Fibroblast of gingiva (primary cell): ENCODE measurements around the gene ATXN2.

Experiments
- DNase-seq: peaks from one replicate; pipeline ENCODE4 v3.0.0-alpha.2; 2011; ENCODE audit warnings: low read depth

ATXN2 gene

DNA sequence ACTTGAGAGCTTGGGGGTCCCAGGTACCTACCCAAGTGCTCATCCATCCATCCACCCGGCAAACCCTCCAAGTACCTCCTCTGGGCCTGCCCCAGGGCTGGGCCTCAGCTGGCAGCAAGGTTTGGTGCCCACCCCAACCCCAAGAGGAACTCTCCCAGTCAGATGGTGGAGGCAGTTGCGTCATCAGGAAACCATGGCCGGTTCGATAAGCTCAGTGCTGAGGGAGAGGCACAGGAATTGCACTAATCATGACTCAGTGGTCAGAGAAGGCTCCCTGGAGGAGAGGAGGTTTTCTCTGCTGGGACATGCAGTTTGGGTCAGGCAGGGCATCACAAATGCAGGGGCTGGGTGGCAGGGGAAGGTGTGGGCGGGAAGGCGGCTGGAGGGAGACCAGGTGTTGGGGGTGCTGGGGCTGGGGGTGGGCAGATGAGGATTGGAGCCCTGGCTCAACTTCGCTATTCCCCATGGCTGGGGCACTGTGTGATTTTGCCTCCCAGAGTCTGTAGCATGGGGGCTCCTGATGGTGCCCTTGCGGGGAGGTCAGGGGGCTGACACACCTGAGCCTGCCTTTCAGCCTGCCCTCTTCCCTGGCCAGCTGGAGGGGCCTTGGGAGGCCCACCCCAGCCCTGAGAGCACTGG is 161.2 kb downstream of the ATXN2 start:
- peak; percentile 71 for DNase-seq

DNA sequence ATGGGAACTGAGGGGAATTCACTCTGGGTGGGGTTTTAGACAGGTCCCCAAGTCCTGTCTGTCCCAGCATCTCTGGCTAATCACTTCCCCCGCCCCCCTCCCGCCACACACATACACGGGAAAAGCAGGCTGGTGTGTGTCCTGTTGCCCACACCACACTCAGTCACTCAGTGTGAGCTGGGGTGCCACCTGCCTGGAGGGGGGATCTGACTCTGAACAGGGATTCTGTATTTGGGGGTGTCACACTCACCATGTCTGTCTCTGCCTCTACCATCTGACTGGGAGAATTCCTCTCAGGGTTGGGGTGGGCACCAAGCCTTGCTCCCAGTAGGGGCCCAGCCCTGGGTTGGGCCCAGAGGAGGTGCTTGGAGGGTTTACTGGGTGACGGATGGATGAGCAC is 162.3 kb downstream of the ATXN2 start:
- no peak for DNase-seq

DNA sequence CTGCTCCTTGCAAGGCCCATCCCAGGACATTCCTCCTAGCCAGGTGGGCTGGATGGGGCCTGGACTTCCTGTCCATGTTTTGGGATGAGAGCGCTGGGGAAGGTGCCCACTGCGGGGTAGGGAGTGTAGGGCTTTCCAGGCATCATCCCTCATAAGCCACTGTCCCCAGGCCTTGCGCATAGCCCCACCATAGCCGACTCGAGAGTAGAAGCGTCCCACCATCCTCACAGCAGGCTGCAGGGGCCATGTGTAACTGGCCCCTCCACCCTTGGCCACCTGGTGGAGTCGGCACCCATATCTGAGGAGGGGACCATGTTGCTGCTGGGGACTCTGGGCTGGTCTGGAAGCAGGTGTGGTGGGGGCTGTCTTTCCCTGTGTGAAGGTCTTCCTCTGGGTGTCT is 162.8 kb downstream of the ATXN2 start:
- no peak for DNase-seq

DNA sequence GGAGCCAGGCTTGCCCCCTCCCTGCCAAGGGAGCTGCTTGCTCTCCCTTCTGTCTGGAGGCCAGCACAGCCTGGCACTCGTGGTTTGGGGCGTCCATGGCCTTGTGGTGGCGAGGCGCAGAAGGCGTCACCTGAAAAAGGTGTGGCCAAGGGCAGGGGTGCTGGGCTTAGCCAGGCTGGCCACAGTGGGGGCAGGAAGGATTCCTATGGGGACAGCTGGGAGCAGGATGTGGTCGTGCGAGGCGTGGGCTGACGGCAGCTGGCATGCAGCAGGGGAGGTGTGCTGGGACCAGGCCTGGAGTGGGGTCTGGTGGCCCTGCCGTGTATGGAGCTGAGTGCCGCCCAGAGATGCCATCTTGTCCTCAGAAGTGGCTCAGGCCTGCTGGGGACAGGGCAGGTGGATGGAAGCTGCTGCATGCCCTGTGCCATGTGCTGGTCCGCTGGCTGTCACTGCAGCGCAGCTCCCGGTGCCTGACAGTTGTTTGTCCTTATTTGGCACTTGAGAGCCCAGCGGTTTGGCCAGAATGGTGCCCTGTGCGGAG is 163.4 kb downstream of the ATXN2 start:
- DNase-seq, result no peak

DNA sequence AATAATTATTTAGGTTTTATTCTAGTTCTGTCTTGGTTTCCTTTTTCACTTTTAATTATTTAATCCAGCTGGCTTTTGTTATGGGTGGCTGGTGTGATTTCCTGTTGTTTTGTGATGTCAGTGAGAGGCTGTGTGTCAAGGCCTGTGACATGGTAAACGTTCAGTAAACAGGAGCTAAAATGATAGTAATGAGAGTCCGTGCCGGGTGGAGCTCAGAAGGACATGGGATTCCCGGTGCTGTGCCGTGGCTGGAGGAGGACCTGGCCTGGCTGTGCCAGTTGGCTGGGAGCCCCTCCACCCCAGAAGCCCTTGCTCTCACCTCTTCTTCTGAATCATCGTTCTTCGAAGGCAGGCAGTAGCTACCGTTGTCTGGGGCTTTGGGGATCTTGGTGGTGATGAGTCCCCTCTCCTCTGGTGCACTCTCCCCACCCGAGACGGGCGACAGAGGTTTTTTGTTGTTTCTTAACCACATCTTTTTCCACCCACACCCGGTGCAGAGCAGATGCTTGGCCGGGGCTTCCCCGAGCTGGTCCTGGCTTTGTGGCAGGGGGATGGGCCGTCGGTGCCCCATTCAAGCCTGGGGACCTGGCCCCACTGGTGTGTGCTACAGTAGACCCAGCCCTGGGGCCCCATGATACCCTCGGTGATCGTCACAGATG is 164.3 kb downstream of the ATXN2 start:
- DNase-seq, result peak; percentile 67

DNA sequence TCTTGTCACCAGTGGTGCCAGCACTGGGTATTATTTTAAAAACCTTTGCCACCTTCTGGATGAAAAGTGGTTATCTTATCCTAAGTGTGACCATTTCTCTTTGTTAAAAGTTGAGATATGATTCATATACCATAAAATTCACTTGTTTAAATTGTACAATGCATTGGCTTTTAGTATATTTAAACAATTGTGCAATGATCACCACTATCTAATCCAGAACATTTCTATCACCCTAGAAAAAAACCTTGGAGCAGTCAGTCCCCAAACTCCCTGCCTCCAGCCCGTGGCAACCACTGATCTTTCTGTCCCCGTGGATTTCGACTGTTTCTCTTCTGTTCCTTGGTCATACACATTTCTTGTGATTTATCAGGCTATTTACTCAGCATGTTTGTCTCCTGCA is 165.1 kb downstream of the ATXN2 start:
- DNase-seq, result no peak

DNA sequence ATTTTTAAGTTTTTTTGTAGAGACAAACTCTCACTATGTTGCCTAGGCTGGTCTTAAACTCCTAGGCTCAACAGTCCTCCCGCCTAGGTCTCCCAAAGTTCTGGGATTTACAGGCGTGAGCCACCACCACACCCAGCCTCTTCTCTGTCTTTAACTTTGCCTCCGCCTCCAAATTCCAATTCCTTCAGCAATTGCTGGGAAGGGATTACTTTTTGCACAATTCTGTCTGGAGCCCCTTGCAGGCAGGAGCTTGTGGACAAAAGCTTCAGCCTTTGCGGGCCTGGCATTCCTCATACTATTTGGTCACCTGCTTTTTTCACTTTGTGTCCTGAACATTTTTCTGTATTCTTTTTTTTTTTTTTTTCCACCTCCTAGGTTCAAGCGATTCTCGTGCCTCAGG is 167.3 kb downstream of the ATXN2 start:
- DNase-seq, result no peak

DNA sequence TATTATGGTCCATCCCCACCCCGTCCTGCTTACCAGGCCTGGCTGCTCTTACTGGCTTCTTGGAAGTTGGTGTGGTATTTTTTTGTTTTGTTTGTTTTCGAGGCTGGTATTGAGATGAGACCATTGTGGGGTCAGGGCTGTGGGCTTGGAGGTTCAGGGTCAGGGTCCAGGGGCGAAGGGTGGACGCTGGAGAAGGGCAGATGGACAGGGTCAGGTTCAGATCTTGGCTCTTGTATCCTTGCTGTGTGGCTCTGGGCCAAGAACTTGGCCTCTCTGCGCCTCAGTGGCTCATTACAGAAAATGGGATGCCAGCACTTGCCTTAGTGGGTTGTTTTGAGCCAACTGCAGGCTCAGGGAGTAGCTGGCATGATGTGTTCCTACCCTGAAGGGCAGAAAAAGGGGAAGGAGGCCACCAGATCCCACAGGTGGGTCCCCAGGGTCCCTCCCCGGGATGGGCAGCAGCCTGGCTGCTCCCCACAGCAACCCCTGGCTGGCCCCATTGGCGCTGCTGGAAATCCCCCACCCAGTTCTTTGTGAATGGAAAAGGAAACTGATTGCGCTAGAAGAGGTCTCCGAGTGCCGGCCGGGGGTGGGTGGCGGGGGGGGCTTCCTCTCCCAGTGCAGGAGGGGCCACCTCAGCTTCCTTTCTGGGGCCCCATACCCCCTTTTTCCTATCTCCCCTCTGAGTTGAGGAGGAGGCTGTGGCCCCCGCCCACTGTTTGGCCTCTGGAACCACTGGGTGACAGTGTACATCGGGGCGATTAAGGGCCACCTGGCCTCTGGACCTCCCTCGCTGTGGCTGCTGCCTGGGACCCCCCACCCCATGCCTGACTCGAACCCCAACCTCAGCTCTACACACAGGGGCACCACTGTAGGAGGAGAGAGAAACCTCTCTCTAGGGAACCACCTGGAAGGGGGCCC is 168.4 kb downstream of the ATXN2 start:
- no peak for DNase-seq

DNA sequence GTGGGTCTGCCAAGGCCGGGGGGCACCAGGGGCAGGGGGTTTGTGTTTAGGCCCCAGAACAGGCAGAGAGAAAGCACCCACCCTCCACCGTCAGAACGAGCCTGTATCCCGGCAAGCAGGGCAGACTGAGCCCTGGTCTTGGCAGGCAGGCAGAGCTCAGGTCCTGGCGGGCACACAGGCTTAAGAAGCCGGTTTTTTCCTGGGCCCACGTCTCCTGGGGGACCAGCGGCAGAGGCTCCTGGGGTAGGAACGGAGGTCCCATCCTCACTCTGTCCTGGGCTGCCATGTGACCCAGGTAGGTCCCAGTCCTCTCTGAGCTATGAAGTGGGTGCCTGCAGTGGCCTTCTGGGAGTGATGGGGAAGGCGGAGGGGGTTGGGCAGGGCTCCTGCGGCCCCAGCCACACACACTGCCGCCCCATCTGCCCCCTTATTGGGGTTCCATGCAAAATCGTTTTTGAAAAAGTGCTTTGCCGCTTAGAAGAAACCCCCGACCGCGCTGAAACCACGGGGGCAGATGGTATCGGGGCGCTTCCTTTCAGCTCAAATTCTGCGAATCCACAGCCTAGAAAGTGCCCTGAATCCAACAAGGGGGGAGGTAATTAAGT is 169.2 kb downstream of the ATXN2 start:
- no peak for DNase-seq

DNA sequence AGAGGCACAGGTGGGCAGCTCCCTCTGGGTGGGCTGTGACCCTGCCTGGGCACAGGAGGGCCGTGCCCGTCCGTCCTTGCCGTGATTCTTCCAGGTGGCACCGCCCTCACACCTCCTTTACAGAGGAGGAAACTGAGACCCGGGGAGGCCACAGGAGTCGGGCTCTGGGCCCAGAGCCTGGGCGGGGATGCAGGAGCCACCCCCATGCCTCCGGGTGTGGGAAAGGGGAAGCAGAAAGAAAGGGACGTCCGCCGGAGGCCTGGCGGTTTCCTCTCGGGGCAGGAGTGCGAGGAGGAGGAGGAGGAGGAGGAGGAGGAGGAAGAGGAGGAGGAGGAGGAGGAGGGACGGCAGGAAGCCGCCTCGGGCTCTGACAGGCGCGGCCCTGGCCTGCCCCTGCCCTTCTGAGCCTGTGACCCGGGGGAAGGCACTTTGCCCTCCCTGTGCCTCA is 170.4 kb downstream of the ATXN2 start:
- no peak for DNase-seq

DNA sequence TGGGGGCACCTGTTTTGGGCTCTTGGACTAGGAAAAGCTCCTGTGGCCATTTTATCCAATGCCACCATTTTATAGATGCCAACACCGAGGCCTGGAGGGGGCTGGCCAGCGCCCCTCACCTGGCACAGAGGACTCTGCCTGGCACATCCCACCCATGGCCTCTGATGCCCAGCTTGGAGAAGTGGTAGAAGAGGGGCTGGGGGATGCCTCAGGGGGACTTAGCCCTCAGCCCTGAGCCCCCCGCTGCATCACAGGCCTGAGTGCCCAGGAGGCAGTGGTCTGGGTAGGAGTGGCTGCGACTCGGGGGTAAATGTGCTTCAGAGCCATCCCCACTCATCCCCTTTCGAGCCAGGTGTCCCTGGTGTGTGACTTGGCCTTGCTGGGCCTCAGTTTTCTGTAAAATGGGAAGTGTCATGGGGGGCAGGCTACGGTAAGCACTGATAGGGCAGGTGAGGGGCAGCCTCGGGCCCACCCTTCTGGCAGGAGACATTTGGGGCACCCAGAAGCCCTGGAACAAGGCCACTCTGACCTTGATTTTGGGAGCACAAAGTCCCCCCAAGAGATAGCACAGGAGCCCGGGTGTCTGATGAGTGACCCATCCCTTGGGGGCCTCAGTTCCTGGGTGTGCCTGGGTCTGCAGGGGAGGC is 170.9 kb downstream of the ATXN2 start:
- DNase-seq, result no peak

DNA sequence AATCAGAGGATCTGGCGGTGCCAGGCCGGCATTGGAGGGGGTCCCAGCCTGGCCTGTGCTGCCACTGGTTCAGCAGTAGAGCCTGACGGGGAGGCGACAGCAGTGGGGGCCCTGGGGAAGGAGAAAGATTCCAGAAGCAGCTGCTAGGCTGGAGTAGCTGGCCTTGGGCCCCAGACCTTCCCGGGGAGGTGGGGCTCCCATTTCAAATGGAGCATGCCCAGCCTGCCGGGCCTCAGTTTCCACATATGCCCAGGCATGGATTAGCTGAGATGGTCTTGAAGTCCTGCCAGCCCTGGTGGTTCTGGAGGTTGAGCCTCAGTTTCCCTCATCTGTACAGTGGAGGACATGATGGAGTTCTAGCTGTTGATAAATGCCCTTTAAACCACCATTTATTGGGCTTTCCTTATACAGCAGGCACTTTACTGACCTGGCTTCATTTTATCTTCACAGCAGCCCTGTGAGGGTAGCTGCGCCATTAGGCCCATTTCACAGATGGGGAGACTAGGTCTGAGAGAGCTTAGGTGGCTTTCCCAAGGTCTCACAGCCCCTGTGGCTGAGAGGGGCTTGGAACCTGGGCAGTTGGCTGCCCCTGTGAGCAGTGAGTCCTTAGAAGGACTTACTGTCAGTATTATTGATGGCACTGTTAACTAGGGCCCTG is 171.6 kb downstream of the ATXN2 start:
- DNase-seq, result no peak

DNA sequence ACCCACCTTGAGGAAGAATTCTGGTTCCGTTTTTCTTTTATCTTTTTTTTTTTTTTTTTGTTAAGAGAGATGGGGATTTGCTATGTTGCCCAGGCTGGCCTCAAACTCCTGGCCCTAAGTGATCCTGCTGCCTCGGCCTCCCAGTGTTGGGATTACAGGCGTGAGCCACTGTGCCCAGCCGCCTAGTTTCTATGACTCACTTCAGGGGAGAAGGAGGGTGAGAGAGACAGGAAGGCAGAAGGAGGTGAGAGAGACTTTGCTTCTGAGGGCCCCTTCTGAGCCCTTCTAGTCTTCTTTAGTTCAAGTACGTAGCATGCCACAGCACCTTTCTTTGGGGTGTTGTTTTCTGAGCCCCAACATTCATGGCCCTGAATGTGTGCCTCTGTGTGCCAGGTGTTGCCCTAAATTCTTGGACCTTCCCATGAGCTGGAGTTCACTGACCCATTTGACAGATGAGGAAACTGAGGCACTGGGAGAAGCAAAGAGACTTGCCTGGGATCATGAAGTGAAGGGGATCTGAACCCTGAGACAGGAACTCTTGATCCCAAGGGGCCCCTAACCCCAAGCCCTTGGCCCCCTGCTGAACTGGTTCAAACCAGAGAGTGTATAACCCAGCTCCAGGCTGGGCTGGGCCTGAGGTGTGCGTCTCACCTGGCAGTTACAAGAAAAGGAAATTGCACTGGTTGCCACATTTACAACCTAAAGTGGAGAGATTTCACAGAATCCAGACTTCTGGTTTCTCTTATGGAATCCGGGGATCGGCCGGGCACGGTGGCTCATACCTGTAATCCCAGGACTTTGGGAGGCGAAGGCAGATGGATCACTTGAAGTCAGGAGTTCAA is 172.6 kb downstream of the ATXN2 start:
- DNase-seq, result no peak

DNA sequence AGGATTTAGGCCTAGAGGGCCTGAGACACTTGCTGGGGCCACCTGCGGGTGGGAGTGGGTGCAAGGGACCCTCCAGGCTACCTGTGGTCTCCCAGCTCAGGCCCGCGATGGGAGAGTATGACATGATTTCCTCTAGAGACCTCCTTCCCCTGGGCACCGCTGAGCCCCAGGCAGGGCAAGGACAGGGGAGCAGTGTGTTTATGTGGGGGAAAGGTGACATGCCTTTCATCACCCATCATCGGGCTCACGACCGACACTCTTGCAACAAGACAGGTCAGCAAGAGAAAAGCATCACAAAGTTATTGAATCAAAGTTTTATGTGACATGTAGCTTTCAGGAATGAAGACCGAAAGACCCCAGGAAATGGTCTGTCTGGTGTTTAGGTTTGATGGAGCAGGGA is 173.5 kb downstream of the ATXN2 start:
- DNase-seq, result no peak

DNA sequence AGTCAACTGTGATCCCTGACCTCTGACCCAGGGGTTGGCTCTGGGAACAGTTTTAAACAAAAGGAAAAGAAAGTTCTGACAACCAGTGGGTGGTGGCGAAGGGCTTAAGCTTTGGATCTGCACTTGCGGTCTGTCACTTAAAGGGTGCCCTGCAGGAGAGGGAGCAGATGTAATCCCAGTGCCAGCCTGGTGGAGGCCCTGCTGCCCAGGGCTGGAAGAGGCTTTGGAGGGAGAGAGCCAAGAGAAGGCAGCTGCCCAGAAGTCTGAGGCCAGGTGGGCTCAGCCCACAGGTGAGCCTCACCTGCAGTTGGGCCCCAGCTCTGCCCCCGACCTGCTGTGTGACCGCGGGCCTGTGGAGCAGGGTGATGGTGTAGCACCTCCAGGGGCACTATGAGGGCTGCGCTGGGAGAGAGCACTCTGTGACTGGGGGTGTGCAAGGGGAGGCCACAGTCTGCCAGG is 174.3 kb downstream of the ATXN2 start:
- DNase-seq, result no peak

DNA sequence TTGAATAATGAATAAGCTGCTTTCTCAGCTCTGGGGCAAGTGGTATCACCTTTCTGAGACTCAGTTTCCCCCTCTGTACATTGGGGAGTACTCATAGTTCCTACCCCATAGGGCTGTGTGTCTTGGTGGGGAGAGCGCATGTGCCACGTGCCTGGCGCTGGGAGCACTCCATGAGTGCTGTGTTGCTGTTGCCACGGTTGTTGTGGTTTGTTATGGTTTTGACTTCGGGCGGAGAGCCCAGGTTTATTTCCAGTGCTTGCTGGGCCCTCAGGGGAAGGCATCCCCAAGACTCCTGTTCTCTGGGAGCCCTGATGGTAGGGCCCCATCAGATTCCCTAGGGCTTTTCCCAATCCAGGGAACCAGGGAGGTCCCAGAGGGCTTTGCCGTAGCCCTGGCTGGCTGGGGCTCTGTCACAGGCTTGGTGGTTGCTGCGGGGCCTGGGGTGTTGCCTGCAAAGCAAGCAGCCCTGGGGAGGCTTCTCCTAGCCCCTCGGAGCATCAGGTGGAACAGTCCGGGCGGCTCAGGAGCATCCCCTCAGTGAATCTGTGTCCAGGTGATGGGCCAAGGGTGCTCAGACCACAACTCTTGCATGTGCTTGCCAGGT is 174.8 kb downstream of the ATXN2 start:
- DNase-seq, result peak; percentile 71

DNA sequence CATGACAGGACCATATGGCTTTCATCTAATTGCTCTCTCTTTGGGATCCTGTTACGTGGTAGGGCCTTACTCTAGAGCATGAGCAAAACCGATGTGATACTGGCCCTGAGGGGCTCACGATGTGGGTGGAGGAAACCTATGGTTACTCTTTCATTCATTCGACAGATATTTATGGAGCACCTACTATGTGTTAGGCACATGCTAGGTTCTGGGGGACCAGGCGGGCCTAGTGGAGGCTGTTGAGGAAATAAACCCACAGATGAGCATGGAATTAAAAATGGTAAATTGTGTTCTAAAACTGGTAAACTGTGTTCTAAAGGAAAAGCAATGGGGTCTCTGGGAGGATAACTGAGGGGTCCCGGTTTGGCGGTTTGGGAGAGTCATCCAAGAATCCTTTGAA is 178.6 kb downstream of the ATXN2 start:
- no peak for DNase-seq

DNA sequence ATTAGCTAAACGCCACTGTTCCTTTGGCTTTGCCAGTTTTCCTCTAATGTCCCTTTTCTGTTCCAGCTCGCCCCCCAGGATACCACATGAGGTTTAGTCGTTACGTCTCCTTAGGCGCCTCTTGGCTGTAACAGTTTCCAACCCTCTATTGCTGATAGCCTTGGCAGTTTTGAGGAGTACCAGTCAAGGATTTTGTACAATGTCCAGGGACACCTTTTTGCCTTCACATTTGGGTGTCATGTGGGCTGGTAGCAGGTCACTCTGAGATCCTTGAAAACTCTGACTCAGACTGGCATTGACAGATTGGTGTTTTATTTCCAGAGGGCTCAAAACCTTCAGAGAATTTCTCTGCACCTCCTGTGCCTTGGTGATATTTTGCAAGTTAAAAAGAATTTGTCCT is 179.3 kb downstream of the ATXN2 start:
- DNase-seq, result no peak

DNA sequence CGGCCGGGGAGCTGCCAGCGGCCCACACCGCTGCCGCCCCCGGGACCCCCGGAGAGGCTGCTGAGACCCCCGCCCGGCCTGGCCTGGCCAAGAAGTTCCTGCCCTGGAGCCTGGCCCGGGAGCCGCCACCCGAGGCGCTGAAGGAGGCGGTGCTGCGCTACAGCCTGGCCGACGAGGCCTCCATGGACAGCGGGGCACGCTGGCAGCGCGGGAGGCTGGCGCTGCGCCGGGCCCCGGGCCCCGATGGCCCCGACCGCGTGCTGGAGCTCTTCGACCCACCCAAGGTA is 180.6 kb downstream of the ATXN2 start:
- DNase-seq, result no peak
